BLaER1 (cell line): ENCODE measurements around the gene PACSIN3.
"Not testable (repeated sequence)": the region's sequence is repeated elsewhere in the genome, so short reads cannot be mapped to it uniquely, and the experiment has no call there.

Source experiments
- H3K27ac ChIP-seq: shearing (Covaris generic); formaldehyde crosslinking; 2 replicates; pipeline ENCODE4 v1.8.1; 2022
- H3K27me3 ChIP-seq: shearing (Covaris generic); formaldehyde crosslinking; 2 replicates; pipeline ENCODE4 v1.8.1; 2022
- H3K36me3 ChIP-seq: shearing (Covaris generic); formaldehyde crosslinking; 2 replicates; pipeline ENCODE4 v1.8.1; 2022
- H3K4me1 ChIP-seq: shearing (Covaris generic); formaldehyde crosslinking; 2 replicates; pipeline ENCODE4 v1.8.1; 2022
- H3K4me2 ChIP-seq: shearing (Covaris generic); formaldehyde crosslinking; 2 replicates; pipeline ENCODE4 v1.8.1; 2022
- H3K4me3 ChIP-seq: shearing (Covaris generic); formaldehyde crosslinking; 2 replicates; pipeline ENCODE4 v1.8.1; 2022
- H3K9ac ChIP-seq: shearing (Covaris generic); formaldehyde crosslinking; 2 replicates; pipeline ENCODE4 v1.8.1; 2022
- H3K9me3 ChIP-seq: shearing (Covaris generic); formaldehyde crosslinking; 2 replicates; pipeline ENCODE4 v1.8.1; 2022
- H4K20me1 ChIP-seq: shearing (Covaris generic); formaldehyde crosslinking; 2 replicates; pipeline ENCODE4 v1.8.1; 2022
- Cebpa-rat ChIP-seq: shearing (Covaris generic); IDR thresholded peaks from 2 replicates; pipeline ENCODE4 v1.8.1; 2022

Gene PACSIN3

GRCh38 chr11:47216121-47216798 is 30.0 kb upstream of the PACSIN3 start:
- H3K4me1 ChIP-seq, result peaks cover 41% of the 10 kb centered on the region
- peak overlapping the region; percentile 78 for H3K4me3 ChIP-seq
- H4K20me1 ChIP-seq, result no peaks in the 10 kb centered on the region
- peaks cover 38% of the 10 kb centered on the region for H3K36me3 ChIP-seq
- peak overlapping the region; percentile 86 for H3K9ac ChIP-seq
- peak overlapping the region; percentile 91 for H3K27ac ChIP-seq
- H3K27me3 ChIP-seq, result no peaks in the 10 kb centered on the region
- no peaks in the 10 kb centered on the region for H3K9me3 ChIP-seq
- peak overlapping the region; percentile 97 for H3K4me2 ChIP-seq
- TF ChIP-seq Cebpa-rat, result no peak

- Histone ChIP-seq H3K4me2 (peak overlapping the region; percentile 97), H3K27me3 (no peaks in the 10 kb centered on the region), H3K4me1 (peaks cover 41% of the 10 kb centered on the region), H3K36me3 (peaks cover 30% of the 10 kb centered on the region), H3K4me3 (peak overlapping the region; percentile 78), H4K20me1 (no peaks in the 10 kb centered on the region), H3K9ac (peak overlapping the region; percentile 86), H3K27ac (peak overlapping the region; percentile 91), H3K9me3 (no peaks in the 10 kb centered on the region)
- no peak for TF ChIP-seq Cebpa-rat
These were observed 29.2 kb upstream of the PACSIN3 start for GRCh38 chr11:47215366-47215910.

- Histone ChIP-seq H4K20me1 (no peaks in the 10 kb centered on the region), H3K4me3 (peak overlapping the region; percentile 78), H3K4me2 (peak overlapping the region; percentile 97), H3K9me3 (no peaks in the 10 kb centered on the region), H3K4me1 (peaks cover 37% of the 10 kb centered on the region), H3K27me3 (no peaks in the 10 kb centered on the region), H3K27ac (peak overlapping the region; percentile 91), H3K36me3 (peaks cover 16% of the 10 kb centered on the region), H3K9ac (peak overlapping the region; percentile 86)
- TF ChIP-seq Cebpa-rat, result peak; percentile 37; the same call in 1 of the 2 replicates
These were observed 27.8 kb upstream of the PACSIN3 start for GRCh38 chr11:47213950-47214565.

DNA sequence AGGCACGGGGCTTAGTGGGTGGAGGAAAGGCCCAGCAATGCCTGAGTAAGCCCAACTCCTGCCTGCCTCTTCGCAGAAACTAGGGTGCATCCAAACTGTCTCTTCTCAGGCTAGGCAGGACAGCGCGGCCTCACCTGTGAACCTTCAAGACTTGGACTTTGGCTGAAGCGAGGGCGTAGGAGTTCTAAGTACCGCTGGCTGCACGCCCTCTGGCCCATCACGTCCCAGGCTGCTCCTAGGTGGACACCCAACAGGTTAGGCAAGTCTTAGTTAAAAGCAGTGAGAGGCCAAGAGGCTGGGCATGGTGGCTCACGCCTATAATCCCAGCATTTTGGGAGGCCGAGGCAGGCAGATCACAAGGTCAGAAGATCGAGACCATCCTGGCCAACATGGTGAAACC is 26.7 kb upstream of the PACSIN3 start:
- Histone ChIP-seq H4K20me1 (no peaks in the 10 kb centered on the region), H3K4me2 (no peak overlapping the region)
- no peak for TF ChIP-seq Cebpa-rat

GRCh38 chr11:47208628-47209027 is 22.4 kb upstream of the PACSIN3 start:
- peaks cover 3% of the 10 kb centered on the region for H3K4me1 ChIP-seq
- no peak overlapping the region for H3K27ac ChIP-seq
- no peaks in the 10 kb centered on the region for H3K27me3 ChIP-seq
- no peak overlapping the region for H3K4me3 ChIP-seq
- no peaks in the 10 kb centered on the region for H3K9me3 ChIP-seq
- H3K9ac ChIP-seq, result no peak overlapping the region
- no peak overlapping the region for H3K4me2 ChIP-seq
- no peak for TF ChIP-seq Cebpa-rat
- no peaks in the 10 kb centered on the region for H4K20me1 ChIP-seq
- no peaks in the 10 kb centered on the region for H3K36me3 ChIP-seq

More for the DNA sequence above, 26.7 kb upstream of the PACSIN3 start:
- no peak overlapping the region for H3K9ac ChIP-seq
- H3K4me3 ChIP-seq, result no peak overlapping the region
- 0 out of 2 replicates have a peak, but pooled peaks cover 6% of the 10 kb centered on the region for H3K36me3 ChIP-seq
- no peak overlapping the region for H3K27ac ChIP-seq
- H3K27me3 ChIP-seq, result no peaks in the 10 kb centered on the region
- H3K9me3 ChIP-seq, result no peaks in the 10 kb centered on the region
- peaks cover 26% of the 10 kb centered on the region for H3K4me1 ChIP-seq

- H3K4me2 ChIP-seq, H3K4me3 ChIP-seq, H3K36me3 ChIP-seq, H3K4me1 ChIP-seq, H3K27ac ChIP-seq, H4K20me1 ChIP-seq, H3K9ac ChIP-seq, H3K9me3 ChIP-seq, H3K27me3 ChIP-seq: not testable (repeated sequence)
These were observed 21.8 kb upstream of the PACSIN3 start for GRCh38 chr11:47208008-47208552.

- no peak overlapping the region for H3K27ac ChIP-seq
- H3K9me3 ChIP-seq, result no peaks in the 10 kb centered on the region
- no peak overlapping the region for H3K4me3 ChIP-seq
- no peaks in the 10 kb centered on the region for H3K4me1 ChIP-seq
- H4K20me1 ChIP-seq, result no peaks in the 10 kb centered on the region
- H3K36me3 ChIP-seq, result no peaks in the 10 kb centered on the region
- H3K27me3 ChIP-seq, result no peaks in the 10 kb centered on the region
- no peak overlapping the region for H3K9ac ChIP-seq
- no peak for TF ChIP-seq Cebpa-rat
- H3K4me2 ChIP-seq, result no peak overlapping the region
These were observed 21.2 kb upstream of the PACSIN3 start for GRCh38 chr11:47207459-47207858.

DNA sequence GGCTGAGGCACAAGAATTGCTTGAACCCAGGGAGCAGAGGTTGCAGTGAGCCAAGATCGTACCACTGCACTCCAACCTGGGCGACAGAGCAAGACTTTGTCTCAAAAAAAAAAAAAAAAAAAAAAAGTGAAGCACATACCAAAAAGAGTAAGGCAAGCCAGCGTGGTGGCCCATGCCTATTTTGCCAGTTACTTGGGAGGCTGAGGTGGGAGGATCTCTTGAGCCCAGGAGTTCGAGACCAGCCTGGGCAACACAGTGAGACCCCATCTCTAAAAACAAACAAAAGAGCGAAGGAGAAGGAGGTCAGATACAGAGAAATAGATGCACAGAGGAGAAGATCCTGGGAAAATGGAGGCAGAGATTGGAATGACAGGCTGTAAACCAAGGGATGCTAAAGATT is 20.3 kb upstream of the PACSIN3 start:
- H3K4me1 ChIP-seq, H3K27ac ChIP-seq, H3K27me3 ChIP-seq, H3K36me3 ChIP-seq, H3K4me2 ChIP-seq, H3K4me3 ChIP-seq, H3K9ac ChIP-seq, H3K9me3 ChIP-seq, H4K20me1 ChIP-seq: not testable (repeated sequence)

GRCh38 chr11:47204637-47204989 is 18.4 kb upstream of the PACSIN3 start:
- no peak for TF ChIP-seq Cebpa-rat
- Histone ChIP-seq H3K9ac (no peak overlapping the region), H3K4me3 (no peak overlapping the region), H3K27me3 (no peaks in the 10 kb centered on the region), H3K27ac (no peak overlapping the region), H4K20me1 (no peaks in the 10 kb centered on the region), H3K9me3 (no peaks in the 10 kb centered on the region), H3K4me2 (no peak overlapping the region), H3K36me3 (no peaks in the 10 kb centered on the region), H3K4me1 (no peaks in the 10 kb centered on the region)

GRCh38 chr11:47202576-47202975 is 16.3 kb upstream of the PACSIN3 start:
- Histone ChIP-seq H3K27ac (no peak overlapping the region), H3K36me3 (no peaks in the 10 kb centered on the region), H3K4me2 (no peak overlapping the region), H4K20me1 (no peaks in the 10 kb centered on the region), H3K4me1 (no peaks in the 10 kb centered on the region), H3K9ac (no peak overlapping the region), H3K9me3 (no peaks in the 10 kb centered on the region), H3K4me3 (no peak overlapping the region), H3K27me3 (no peaks in the 10 kb centered on the region)
- TF ChIP-seq Cebpa-rat, result no peak
